Type B pancreatic cell (in vitro differentiated cells): Measurements from ENCODE around the gene XXYLT1. TPM values are rescaled to one million over a fixed set of nuclear protein-coding genes. Genes with fewer than 3 reads are reported as not detected.

Experiments
- DNase-seq: peaks from one replicate; pipeline ENCODE4 v3.0.0; 2021; ENCODE audit warnings: mixed read lengths; ENCODE audit not compliant: unreplicated experiment; ENCODE audit errors: extremely low spot score
- H3K27ac Mint-ChIP-seq: 2 replicates; pipeline ENCODE4 v1.8.0; 2021; ENCODE audit warnings: mild to moderate bottlenecking, mixed read lengths
- H3K27me3 Mint-ChIP-seq: 2 replicates; pipeline ENCODE4 v1.8.0; 2021; ENCODE audit warnings: mixed read lengths
- H3K36me3 Mint-ChIP-seq: 2 replicates; pipeline ENCODE4 v1.8.0; 2021; ENCODE audit warnings: mixed read lengths
- H3K4me1 Mint-ChIP-seq: one replicate; pipeline ENCODE4 v1.8.0; 2021; ENCODE audit warnings: mixed read lengths; ENCODE audit not compliant: unreplicated experiment
- H3K4me3 Mint-ChIP-seq: 2 replicates; pipeline ENCODE4 v1.8.0; 2021; ENCODE audit warnings: mild to moderate bottlenecking, mixed read lengths
- H3K9me3 Mint-ChIP-seq: 2 replicates; pipeline ENCODE4 v1.8.0; 2021; ENCODE audit warnings: mixed read lengths
- CTCF ChIP-seq: fragments of 200-600 bp; sonication (generic); conservative IDR thresholded peaks from 2 replicates; pipeline ENCODE4 v1.5.0; 2021; ENCODE audit warnings: antibody characterized with exemption, mild to moderate bottlenecking
- total RNA-seq: library from RNA; stranded (reverse); gene quantifications from 2 replicates; pipeline ENCODE4 v1.2.1, GENCODE V29; 2021; ENCODE audit warnings: low replicate concordance

Gene XXYLT1
- total RNA-seq, 1 donor from 2014 or later = 27.0 TPM

DNA sequence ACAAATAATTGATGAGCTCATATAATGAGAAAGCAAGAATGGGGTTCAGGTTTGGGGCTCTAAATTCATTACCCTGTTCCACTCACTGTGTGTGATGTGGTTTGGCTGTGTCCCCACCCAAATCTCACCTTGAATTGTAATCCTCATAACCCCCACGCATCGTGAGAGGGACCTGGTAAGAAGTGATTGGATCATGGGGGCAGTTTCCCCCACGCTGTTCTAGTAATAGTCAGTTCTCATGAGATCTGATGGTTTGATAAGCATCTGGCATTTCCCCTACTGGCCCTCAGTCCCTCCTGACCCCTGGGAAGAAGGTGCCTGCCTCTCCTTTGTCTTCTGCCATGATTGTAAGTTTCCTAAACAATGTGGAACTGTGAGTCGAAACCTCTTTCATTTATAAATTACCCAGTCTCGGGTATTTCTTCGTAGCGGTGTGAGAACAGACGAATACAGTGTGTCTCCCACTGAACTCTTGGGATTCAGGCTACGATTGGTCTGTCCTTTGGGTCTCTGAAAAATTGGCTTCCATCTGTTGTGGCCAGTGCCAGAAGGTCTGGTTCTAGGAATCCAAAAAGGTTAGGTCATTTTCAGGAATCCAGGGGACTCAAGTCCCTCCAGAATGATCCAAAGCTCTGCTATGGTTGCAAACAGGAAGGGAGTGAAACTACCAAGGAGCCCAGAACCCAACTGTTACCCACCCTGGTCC is 87.7 kb downstream of the XXYLT1 start:
- Mint-ChIP-seq H3K4me3 (no peak overlapping the region), H3K27me3 (no peaks in the 10 kb centered on the region), H3K27ac (peak overlapping the region; percentile 96), H3K4me1 (peaks cover 54% of the 10 kb centered on the region), H3K36me3 (peaks cover 7% of the 10 kb centered on the region), H3K9me3 (peaks cover 5% of the 10 kb centered on the region)
- no peak for DNase-seq
- no peak for TF ChIP-seq CTCF

- DNase-seq = no peak
- TF ChIP-seq CTCF = no peak
- peak overlapping the region; percentile 46 for H3K27ac Mint-ChIP-seq
- no peaks in the 10 kb centered on the region for H3K27me3 Mint-ChIP-seq
- peaks cover 5% of the 10 kb centered on the region for H3K9me3 Mint-ChIP-seq
- peaks cover 50% of the 10 kb centered on the region for H3K4me1 Mint-ChIP-seq
- H3K36me3 Mint-ChIP-seq = peaks cover 7% of the 10 kb centered on the region
- H3K4me3 Mint-ChIP-seq = no peak overlapping the region
Observed at GRCh38 chr3:195182470-195182795, 88.5 kb downstream of the XXYLT1 start.

- no peak for TF ChIP-seq CTCF
- Mint-ChIP-seq H3K4me3 (no peak overlapping the region), H3K27me3 (no peaks in the 10 kb centered on the region), H3K4me1 (peaks cover 47% of the 10 kb centered on the region), H3K9me3 (peaks cover 5% of the 10 kb centered on the region), H3K36me3 (peaks cover 12% of the 10 kb centered on the region), H3K27ac (peak overlapping the region; percentile 46)
- no peak for DNase-seq
Observed at GRCh38 chr3:195181741-195182469, 89.1 kb downstream of the XXYLT1 start.

GRCh38 chr3:195181113-195181498 is 89.9 kb downstream of the XXYLT1 start:
- H3K9me3 Mint-ChIP-seq = peaks cover 5% of the 10 kb centered on the region
- no peak overlapping the region for H3K4me3 Mint-ChIP-seq
- peaks cover 41% of the 10 kb centered on the region for H3K4me1 Mint-ChIP-seq
- H3K27ac Mint-ChIP-seq = no peak overlapping the region
- H3K27me3 Mint-ChIP-seq = no peaks in the 10 kb centered on the region
- DNase-seq = no peak
- peaks cover 15% of the 10 kb centered on the region for H3K36me3 Mint-ChIP-seq
- no peak for TF ChIP-seq CTCF

GRCh38 chr3:195180490-195181112 is 90.4 kb downstream of the XXYLT1 start:
- no peak overlapping the region for H3K27ac Mint-ChIP-seq
- H3K36me3 Mint-ChIP-seq = peaks cover 15% of the 10 kb centered on the region
- H3K4me3 Mint-ChIP-seq = no peak overlapping the region
- H3K9me3 Mint-ChIP-seq = peaks cover 5% of the 10 kb centered on the region
- no peak for TF ChIP-seq CTCF
- H3K27me3 Mint-ChIP-seq = no peaks in the 10 kb centered on the region
- peaks cover 36% of the 10 kb centered on the region for H3K4me1 Mint-ChIP-seq
- no peak for DNase-seq
